Liver (tissue), 3 donors: ENCODE results near the gene IP6K3.

Source experiments
- FOXA1 ChIP-seq: IDR thresholded peaks from 2 replicates; pipeline ENCODE4 v1.6.1; 2016; ENCODE audit warnings: antibody characterized with exemption
- JUND ChIP-seq, 2 donors: IDR thresholded peaks; 2 replicates each; pipeline ENCODE4 v1.6.1; 2016; ENCODE audit warnings: antibody characterized with exemption in 2 of 2
- TAF1 ChIP-seq: conservative IDR thresholded peaks from 2 replicates; pipeline ENCODE4 v1.6.1; 2016; ENCODE audit warnings: antibody characterized with exemption, mild to moderate bottlenecking
- YY1 ChIP-seq: IDR thresholded peaks from 2 replicates; pipeline ENCODE4 v1.6.1; 2016; ENCODE audit warnings: antibody characterized with exemption, mild to moderate bottlenecking
- TF ChIP-seq, protein P1 (sequence below): fragments of 150-350 bp; IDR thresholded peaks from 2 replicates; pipeline ENCODE4 v1.5.1; 2017; ENCODE audit warnings: improper control_type of control experiment, low read depth, low read length; ENCODE audit not compliant: missing input control
- TF ChIP-seq, protein P2 (sequence below): IDR thresholded peaks from 2 replicates; pipeline ENCODE4 v1.6.1; 2016; ENCODE audit warnings: antibody characterized with exemption
- donor health status: healthy.
- donor health status: healthy.

DNA sequence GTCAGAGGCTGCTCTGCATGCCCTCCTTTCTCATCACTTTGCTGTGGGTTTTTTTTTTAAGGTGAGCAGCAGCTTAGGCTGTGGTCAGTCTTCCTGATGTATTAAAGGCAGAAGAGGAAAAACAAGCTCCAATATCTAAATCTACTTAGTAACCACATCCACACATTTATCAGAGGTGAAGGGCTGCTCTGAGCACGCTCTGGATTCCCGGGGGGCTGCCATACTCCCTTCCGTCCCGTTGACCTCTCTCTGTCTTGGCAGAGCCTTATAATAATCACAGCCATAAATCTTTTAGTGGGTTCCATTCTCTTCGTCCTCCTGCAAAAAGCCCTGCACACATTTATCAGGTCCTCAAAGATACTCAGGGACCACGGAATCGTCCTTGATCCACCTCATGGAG lies 44.9 kb upstream of the IP6K3 start:
- TF ChIP-seq TAF1 (no peak), FOXA1 (no peak), YY1 (no peak), JUND (IDR thresholded peaks at IDR 0.05) (no peak)
- TF ChIP-seq, protein P1, sequence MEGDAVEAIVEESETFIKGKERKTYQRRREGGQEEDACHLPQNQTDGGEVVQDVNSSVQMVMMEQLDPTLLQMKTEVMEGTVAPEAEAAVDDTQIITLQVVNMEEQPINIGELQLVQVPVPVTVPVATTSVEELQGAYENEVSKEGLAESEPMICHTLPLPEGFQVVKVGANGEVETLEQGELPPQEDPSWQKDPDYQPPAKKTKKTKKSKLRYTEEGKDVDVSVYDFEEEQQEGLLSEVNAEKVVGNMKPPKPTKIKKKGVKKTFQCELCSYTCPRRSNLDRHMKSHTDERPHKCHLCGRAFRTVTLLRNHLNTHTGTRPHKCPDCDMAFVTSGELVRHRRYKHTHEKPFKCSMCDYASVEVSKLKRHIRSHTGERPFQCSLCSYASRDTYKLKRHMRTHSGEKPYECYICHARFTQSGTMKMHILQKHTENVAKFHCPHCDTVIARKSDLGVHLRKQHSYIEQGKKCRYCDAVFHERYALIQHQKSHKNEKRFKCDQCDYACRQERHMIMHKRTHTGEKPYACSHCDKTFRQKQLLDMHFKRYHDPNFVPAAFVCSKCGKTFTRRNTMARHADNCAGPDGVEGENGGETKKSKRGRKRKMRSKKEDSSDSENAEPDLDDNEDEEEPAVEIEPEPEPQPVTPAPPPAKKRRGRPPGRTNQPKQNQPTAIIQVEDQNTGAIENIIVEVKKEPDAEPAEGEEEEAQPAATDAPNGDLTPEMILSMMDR = no peak
- TF ChIP-seq, protein P2, sequence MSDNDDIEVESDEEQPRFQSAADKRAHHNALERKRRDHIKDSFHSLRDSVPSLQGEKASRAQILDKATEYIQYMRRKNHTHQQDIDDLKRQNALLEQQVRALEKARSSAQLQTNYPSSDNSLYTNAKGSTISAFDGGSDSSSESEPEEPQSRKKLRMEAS = no peak
